GM12878 (cell line): Measurements from ENCODE around the gene AMOTL1. TPM values are rescaled to one million over a fixed set of nuclear protein-coding genes. Genes with fewer than 3 reads are reported as not detected.

Experiments used
- ATAC-seq: fragments of 200-7000 bp; cut with Tn5 transposase; 3 replicates; pipeline ENCODE4 v1.9.1; 2020; ENCODE audit warnings: mild to moderate bottlenecking, moderate library complexity
- BruUV-seq: library from RNA; stranded (reverse); fragments of 400-500 nt; replicated peaks from 2 replicates; lab custom pipeline; 2021; lab: Mats Ljungman, UMichigan
- CTCF ChIA-PET: fragments of 300-600 bp; sonication (Branson Sonifier 250); formaldehyde crosslinking; extraction: SDS; loops from one replicate; lab custom pipeline; 2021; ENCODE audit warnings: inconsistent platforms; lab: Yijun Ruan, JAX
- POLR2A ChIA-PET: fragments of 350-600 bp; formaldehyde crosslinking; extraction: SDS; loops from one replicate; lab custom pipeline; 2021; ENCODE audit warnings: inconsistent platforms; lab: Charles Lee
- RAD21 ChIA-PET: fragments of 300-600 bp; sonication (Branson Sonifier 250); formaldehyde crosslinking; loops from one replicate; lab custom pipeline; 2023; ENCODE audit warnings: antibody characterized with exemption; ENCODE audit not compliant: unreplicated experiment; lab: Charles Lee
- SMC1A ChIA-PET: fragments of 300-600 bp; sonication (Branson Sonifier 250); formaldehyde crosslinking; loops from one replicate; lab custom pipeline; 2023; ENCODE audit not compliant: unreplicated experiment, uncharacterized antibody; lab: Charles Lee
- DNase-seq: peaks from one replicate; pipeline ENCODE4 v3.0.0-alpha.2; 2011; ENCODE audit warnings: low read depth, low spot score
- FAIRE-seq: peaks from 3 replicates; lab custom pipeline; 2011; peaks lifted over from hg19 to GRCh38; lab: Jason Lieb, UNC
- H2AFZ ChIP-seq: 2 replicates; pipeline ENCODE4 v1.6.0; 2011; ENCODE audit warnings: low read depth, low read length, control low read depth; ENCODE audit not compliant: control insufficient read depth
- H3K27ac ChIP-seq: 2 replicates; pipeline ENCODE4 v1.5.1; 2011; ENCODE audit warnings: control low read depth; ENCODE audit not compliant: control insufficient read depth, insufficient read depth
- H3K27me3 ChIP-seq, 2 experiments: replicated peaks in 1 of 2; 2 replicates each; pipeline versions ENCODE4 v1.6.0 to v1.6.1; 2011; ENCODE audit warnings: low read length in 1 of 2; ENCODE audit not compliant: control insufficient read depth in 2 of 2, insufficient read depth in 2 of 2
- H3K36me3 ChIP-seq, 2 experiments: 2 replicates each; pipeline ENCODE4 v1.5.1; 2011; ENCODE audit warnings: low read length in 1 of 2; ENCODE audit not compliant: control insufficient read depth in 2 of 2, insufficient read depth in 2 of 2
- H3K4me1 ChIP-seq: 2 replicates; pipeline ENCODE4 v1.6.1; 2011; ENCODE audit warnings: mild to moderate bottlenecking, low read length, moderate library complexity, mixed read lengths; ENCODE audit not compliant: control insufficient read depth, insufficient read depth
- H3K4me2 ChIP-seq: 2 replicates; pipeline ENCODE4 v1.6.0; 2011; ENCODE audit warnings: control low read depth; ENCODE audit not compliant: control insufficient read depth, insufficient read depth
- H3K4me3 ChIP-seq: fragments of 200-600 bp; sonication (generic); 2 replicates; pipeline ENCODE4 v1.5.1; 2016
- H3K79me2 ChIP-seq: 2 replicates; pipeline ENCODE4 v1.6.0; 2011; ENCODE audit warnings: low read length; ENCODE audit not compliant: control insufficient read depth, insufficient read depth
- H3K9ac ChIP-seq: 2 replicates; pipeline ENCODE4 v1.8.0; 2011; ENCODE audit warnings: low read length, control low read depth, mixed read lengths; ENCODE audit not compliant: control insufficient read depth, insufficient read depth
- H3K9me3 ChIP-seq: replicated peaks from 3 replicates; pipeline ENCODE4 v1.5.1; 2011; ENCODE audit warnings: mild to moderate bottlenecking, low read length; ENCODE audit not compliant: control insufficient read depth, insufficient read depth
- H4K20me1 ChIP-seq: 2 replicates; pipeline ENCODE4 v1.6.0; 2011; ENCODE audit not compliant: control insufficient read depth, insufficient read depth
- CEBPB ChIP-seq, 2 experiments: fragments of 150-350 bp in 1 of 2; IDR thresholded peaks; 2 replicates each; pipeline ENCODE4 v1.6.1; 2012 to 2014; ENCODE audit warnings: low read depth in 2 of 2, low read length in 2 of 2, borderline replicate concordance in 1 of 2, inconsistent platforms in 1 of 2
- FOXK2 ChIP-seq: fragments of 450-650 bp; IDR thresholded peaks from 2 replicates; pipeline ENCODE4 v1.6.1; 2017; ENCODE audit warnings: mild to moderate bottlenecking, moderate library complexity
- IKZF2 ChIP-seq, 2 experiments: fragments of 450-650 bp; IDR thresholded peaks; 2 replicates each; pipeline ENCODE4 v1.6.1; 2017; ENCODE audit warnings: mild to moderate bottlenecking in 2 of 2, moderate library complexity in 2 of 2
- IRF4 ChIP-seq: IDR thresholded peaks from 2 replicates; pipeline ENCODE4 v1.6.1; 2011; ENCODE audit warnings: low read depth, low read length
- NFIC ChIP-seq: IDR thresholded peaks from 2 replicates; pipeline ENCODE4 v1.6.1; 2012; ENCODE audit warnings: low read depth, mild to moderate bottlenecking, inconsistent platforms, low read length, moderate library complexity
- NR2F1 ChIP-seq: fragments of 450-650 bp; conservative IDR thresholded peaks from 2 replicates; pipeline ENCODE4 v1.6.1; 2017; ENCODE audit warnings: mild to moderate bottlenecking
- SMAD5 ChIP-seq: IDR thresholded peaks from 2 replicates; pipeline ENCODE4 v1.6.1; 2016; ENCODE audit warnings: antibody characterized with exemption, low read depth
- STAT3 ChIP-seq: IDR thresholded peaks from 2 replicates; pipeline ENCODE4 v1.6.1; 2011; ENCODE audit warnings: low read depth, low read length, improper control_type of control experiment
- SUZ12 ChIP-seq: fragments of 200-600 bp; sonication (generic); IDR thresholded peaks from one replicate; pipeline ENCODE4 v1.6.1; 2018; ENCODE audit warnings: antibody characterized with exemption, mild to moderate bottlenecking; ENCODE audit not compliant: unreplicated experiment
- WRNIP1 ChIP-seq: IDR thresholded peaks from 2 replicates; pipeline ENCODE4 v1.6.1; 2011; ENCODE audit warnings: low read depth, low read length, improper control_type of control experiment, borderline replicate concordance
- WGBS: methylation state at CpG from one replicate; pipeline ENCODE4 v1.1.6; 2016; ENCODE audit warnings: low lambda C conversion rate; ENCODE audit not compliant: insufficient replicate concordance, insufficient coverage; ENCODE audit errors: missing lambda C conversion rate; 5-methylcytosine and 5-hydroxymethylcytosine counted together
- in situ Hi-C: fragments of 300-500 bp; cut with MboI; formaldehyde crosslinking; loops from 9 replicates; pipeline ENCODE4 v1.14.3; 2018; ENCODE audit warnings: mixed read lengths
- intact Hi-C: fragments of 100-400 bp; cut with micrococcal nuclease; formaldehyde crosslinking; loops from one replicate; pipeline ENCODE4 v1.14.2; 2022; ENCODE audit not compliant: unreplicated experiment
- polyA plus RNA-seq, 11 experiments: library from polyadenylated mRNA; depleted of rRNA in 4 of 11; unstranded in 6 of 11; stranded (reverse) in 5 of 11; fragments of >200 nt; fragmentation: Nextera tagmentation in 4 of 11; fragmentation: Illumina TruSeq in 1 of 11; extraction: Ambion mirVana in 4 of 11; extraction: Trizol in 1 of 11; gene quantifications; 1 replicate in 1 of 11; 2 replicates in 10 of 11; pipeline versions ENCODE4 v1.2.1 to v1.2.3, GENCODE V29; 2011 to 2016; ENCODE audit warnings: inconsistent platforms in 2 of 11, missing spikeins in 2 of 11, low read depth in 1 of 11
- total RNA-seq, 4 experiments: library from RNA; depleted of rRNA in 3 of 4; stranded (reverse); fragments of >200 nt in 3 of 4; fragmentation: Illumina TruSeq in 1 of 4; extraction: Trizol in 1 of 4; gene quantifications; 2 replicates each; pipeline versions ENCODE4 v1.2.1 to v1.2.3, GENCODE V29; 2013 to 2021
- TF ChIP-seq, protein P1 (sequence below): IDR thresholded peaks from 2 replicates; pipeline ENCODE4 v1.6.1; 2012; ENCODE audit warnings: low read depth, low read length, improper control_type of control experiment
- TF ChIP-seq, protein P2 (sequence below): fragments of 450-650 bp; formaldehyde crosslinking; IDR thresholded peaks from 2 replicates; pipeline ENCODE4 v1.5.0; 2022; ENCODE audit warnings: mild to moderate bottlenecking, missing genetic modification characterization
- TF ChIP-seq, protein P3 (sequence below): IDR thresholded peaks from 2 replicates; pipeline ENCODE4 v1.6.1; 2011; ENCODE audit warnings: mild to moderate bottlenecking, low read depth, low read length, moderate library complexity; ENCODE audit not compliant: insufficient replicate concordance
- TF ChIP-seq, protein P4 (sequence below): fragments of 150-350 bp; IDR thresholded peaks from 2 replicates; pipeline ENCODE4 v1.6.1; 2016; ENCODE audit warnings: low read depth, low read length

Gene AMOTL1
- total and polyA plus RNA-seq, 10 of the 15 experiments (the other 5 are each of a cell fraction or from before 2014, with no cell fraction given), result under 0.01 to 0.41 (median 0.01) TPM; not detected in 7

DNA sequence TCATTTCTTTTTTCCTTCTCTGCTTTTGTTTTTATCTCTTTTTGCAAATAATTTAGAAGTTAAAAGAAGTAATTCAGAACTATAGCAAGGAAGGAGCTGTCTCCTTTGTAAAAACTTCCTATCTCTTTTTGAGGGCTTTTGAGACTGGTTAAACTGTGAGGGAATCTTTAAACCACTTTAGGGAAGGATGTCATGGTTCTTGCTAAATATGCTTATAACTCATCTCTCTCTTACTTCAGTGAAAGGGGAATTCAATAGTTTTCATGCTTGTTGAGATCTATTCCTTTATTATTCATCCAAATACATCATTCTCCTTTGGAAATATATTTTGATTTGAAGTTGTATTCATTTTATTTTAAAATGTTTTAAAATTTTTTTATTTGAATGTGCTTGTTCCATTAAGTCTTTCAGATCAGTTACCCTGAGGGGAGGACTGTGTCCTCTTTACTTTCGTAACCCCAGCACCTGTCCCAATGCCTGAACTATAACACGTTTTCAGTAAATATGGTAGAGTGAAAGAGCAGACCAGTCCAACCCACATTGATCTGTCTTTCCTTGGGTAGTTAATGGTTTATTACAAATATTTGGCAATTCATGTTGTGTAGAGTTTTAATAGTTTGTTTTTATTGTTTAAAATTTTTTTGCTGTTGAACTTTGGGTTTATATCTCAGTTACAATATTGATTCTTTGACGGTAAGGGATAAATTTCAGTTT, 27.5 kb downstream of the AMOTL1 start (continued):
- TF ChIP-seq, protein P1, sequence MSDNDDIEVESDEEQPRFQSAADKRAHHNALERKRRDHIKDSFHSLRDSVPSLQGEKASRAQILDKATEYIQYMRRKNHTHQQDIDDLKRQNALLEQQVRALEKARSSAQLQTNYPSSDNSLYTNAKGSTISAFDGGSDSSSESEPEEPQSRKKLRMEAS, result no peak
- no peak for TF ChIP-seq IKZF2 (IDR thresholded peaks at IDR 0.05)
- TF ChIP-seq, protein P2, sequence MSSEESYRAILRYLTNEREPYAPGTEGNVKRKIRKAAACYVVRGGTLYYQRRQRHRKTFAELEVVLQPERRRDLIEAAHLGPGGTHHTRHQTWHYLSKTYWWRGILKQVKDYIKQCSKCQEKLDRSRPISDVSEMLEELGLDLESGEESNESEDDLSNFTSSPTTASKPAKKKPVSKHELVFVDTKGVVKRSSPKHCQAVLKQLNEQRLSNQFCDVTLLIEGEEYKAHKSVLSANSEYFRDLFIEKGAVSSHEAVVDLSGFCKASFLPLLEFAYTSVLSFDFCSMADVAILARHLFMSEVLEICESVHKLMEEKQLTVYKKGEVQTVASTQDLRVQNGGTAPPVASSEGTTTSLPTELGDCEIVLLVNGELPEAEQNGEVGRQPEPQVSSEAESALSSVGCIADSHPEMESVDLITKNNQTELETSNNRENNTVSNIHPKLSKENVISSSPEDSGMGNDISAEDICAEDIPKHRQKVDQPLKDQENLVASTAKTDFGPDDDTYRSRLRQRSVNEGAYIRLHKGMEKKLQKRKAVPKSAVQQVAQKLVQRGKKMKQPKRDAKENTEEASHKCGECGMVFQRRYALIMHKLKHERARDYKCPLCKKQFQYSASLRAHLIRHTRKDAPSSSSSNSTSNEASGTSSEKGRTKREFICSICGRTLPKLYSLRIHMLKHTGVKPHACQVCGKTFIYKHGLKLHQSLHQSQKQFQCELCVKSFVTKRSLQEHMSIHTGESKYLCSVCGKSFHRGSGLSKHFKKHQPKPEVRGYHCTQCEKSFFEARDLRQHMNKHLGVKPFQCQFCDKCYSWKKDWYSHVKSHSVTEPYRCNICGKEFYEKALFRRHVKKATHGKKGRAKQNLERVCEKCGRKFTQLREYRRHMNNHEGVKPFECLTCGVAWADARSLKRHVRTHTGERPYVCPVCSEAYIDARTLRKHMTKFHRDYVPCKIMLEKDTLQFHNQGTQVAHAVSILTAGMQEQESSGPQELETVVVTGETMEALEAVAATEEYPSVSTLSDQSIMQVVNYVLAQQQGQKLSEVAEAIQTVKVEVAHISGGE (CRISPR knock-in tag), result no peak

DNA sequence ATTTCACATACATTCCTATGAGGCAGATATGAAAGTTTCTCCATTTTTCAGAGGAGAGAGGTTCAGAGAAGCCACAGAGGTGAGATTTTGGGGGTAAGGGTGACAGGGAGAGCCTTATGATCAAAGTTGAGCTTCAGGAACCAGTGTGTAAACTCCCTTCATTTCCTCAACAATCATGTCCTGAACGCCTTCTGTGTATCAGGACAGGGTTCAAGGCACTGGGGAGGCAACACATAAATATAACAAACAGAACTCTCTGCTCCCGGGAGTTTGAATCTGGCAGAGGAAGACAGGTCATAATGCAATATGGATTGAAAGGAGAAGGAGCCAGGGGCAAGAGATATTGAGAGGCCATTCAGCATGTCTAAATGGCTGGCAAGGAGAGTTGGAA, 28.0 kb downstream of the AMOTL1 start:
- SMC1A ChIA-PET, result no interaction called here
- H4K20me1 ChIP-seq, result peaks cover 4% of the 10 kb centered on the region; the same call in 1 of the 2 replicates
- TF ChIP-seq FOXK2 (no peak), NR2F1 (no peak), STAT3 (no peak), CEBPB (IDR thresholded peaks at IDR 0.05; ENCODE audit: borderline replicate concordance in 1 of 2, low read depth in 2 of 2, low read length in 2 of 2) (no peak), NFIC (no peak), IRF4 (no peak), WRNIP1 (no peak), SMAD5 (no peak), SUZ12 (no peak)
- TF ChIP-seq, protein P3, sequence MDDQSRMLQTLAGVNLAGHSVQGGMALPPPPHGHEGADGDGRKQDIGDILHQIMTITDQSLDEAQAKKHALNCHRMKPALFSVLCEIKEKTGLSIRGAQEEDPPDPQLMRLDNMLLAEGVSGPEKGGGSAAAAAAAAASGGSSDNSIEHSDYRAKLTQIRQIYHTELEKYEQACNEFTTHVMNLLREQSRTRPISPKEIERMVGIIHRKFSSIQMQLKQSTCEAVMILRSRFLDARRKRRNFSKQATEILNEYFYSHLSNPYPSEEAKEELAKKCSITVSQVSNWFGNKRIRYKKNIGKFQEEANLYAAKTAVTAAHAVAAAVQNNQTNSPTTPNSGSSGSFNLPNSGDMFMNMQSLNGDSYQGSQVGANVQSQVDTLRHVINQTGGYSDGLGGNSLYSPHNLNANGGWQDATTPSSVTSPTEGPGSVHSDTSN, result no peak
- TF ChIP-seq, protein P4, sequence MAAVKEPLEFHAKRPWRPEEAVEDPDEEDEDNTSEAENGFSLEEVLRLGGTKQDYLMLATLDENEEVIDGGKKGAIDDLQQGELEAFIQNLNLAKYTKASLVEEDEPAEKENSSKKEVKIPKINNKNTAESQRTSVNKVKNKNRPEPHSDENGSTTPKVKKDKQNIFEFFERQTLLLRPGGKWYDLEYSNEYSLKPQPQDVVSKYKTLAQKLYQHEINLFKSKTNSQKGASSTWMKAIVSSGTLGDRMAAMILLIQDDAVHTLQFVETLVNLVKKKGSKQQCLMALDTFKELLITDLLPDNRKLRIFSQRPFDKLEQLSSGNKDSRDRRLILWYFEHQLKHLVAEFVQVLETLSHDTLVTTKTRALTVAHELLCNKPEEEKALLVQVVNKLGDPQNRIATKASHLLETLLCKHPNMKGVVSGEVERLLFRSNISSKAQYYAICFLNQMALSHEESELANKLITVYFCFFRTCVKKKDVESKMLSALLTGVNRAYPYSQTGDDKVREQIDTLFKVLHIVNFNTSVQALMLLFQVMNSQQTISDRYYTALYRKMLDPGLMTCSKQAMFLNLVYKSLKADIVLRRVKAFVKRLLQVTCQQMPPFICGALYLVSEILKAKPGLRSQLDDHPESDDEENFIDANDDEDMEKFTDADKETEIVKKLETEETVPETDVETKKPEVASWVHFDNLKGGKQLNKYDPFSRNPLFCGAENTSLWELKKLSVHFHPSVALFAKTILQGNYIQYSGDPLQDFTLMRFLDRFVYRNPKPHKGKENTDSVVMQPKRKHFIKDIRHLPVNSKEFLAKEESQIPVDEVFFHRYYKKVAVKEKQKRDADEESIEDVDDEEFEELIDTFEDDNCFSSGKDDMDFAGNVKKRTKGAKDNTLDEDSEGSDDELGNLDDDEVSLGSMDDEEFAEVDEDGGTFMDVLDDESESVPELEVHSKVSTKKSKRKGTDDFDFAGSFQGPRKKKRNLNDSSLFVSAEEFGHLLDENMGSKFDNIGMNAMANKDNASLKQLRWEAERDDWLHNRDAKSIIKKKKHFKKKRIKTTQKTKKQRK, result no peak
- TF ChIP-seq, all 136 proteins: peak for 0
- in situ Hi-C loops, result no loop called here
- RAD21 ChIA-PET, result no interaction called here
- Histone ChIP-seq H3K4me2 (no peak overlapping the region), H3K4me3 (no peak overlapping the region), H3K9ac (no peak overlapping the region), H3K9me3 (no peaks in the 10 kb centered on the region), H3K4me1 (no peaks in the 10 kb centered on the region), H3K36me3 (no peaks in the 10 kb centered on the region), H3K79me2 (no peaks in the 10 kb centered on the region), H2AFZ (no peak overlapping the region), H3K27me3 (peaks cover 0 to 3% of the 10 kb centered on the region in 2 experiments; a peak in 2 of 4 replicates), H3K27ac (no peak overlapping the region)
- WGBS, result 9% methylated on average over 2 of the region's 2 CpGs
- BruUV-seq, result no TSS peak
- FAIRE-seq (no peak), ATAC-seq (no peak), DNase-seq (no peak)
- CTCF ChIA-PET, result interaction anchor here (1.6 kb wide), 1 partner anchor 9 kb away, joined by 5 read pairs; no protein-coding TSS in a partner anchor
- POLR2A ChIA-PET, result no interaction called here
- intact Hi-C loops, result no loop called here
